Measurements from ENCODE around the gene IGFLR1. TPM values are rescaled to one million over a fixed set of nuclear protein-coding genes. Genes with fewer than 3 reads are reported as not detected.

IGFLR1 gene
- total and polyA plus RNA-seq, 9 of the 15 experiments (the other 6 are each of a cell fraction or from before 2014, with no cell fraction given): 1.0 to 14.3 (median 4.6) TPM

GRCh38 chr19:35717665-35718344 is 24.4 kb downstream of the IGFLR1 start, which contains the start of gene KMT2B (continued):
- TF ChIP-seq E2F5 (CRISPR knock-in tag; IDR thresholded peaks at IDR 0.05) (no peak), PPARD (CRISPR knock-in tag; IDR thresholded peaks at IDR 0.05) (no peak), CBX3 (IDR thresholded peaks at IDR 0.05; ENCODE audit: borderline replicate concordance in 1 of 2, low read length in 2 of 2) (no peak), ZFP1 (CRISPR knock-in tag; IDR thresholded peaks at IDR 0.05) (no peak), ZNF274 (IDR thresholded peaks at IDR 0.05; ENCODE audit: borderline replicate concordance, low read depth, low read length) (no peak), BRD9 (IDR thresholded peaks at IDR 0.05; ENCODE audit: low read depth, partially characterized antibody) (no peak), SREBF2 (CRISPR knock-in tag; IDR thresholded peaks at IDR 0.05) (no peak), ZBTB12 (CRISPR knock-in tag; IDR thresholded peaks at IDR 0.05) (peak; percentile 69), MAZ (CRISPR knock-in tag; conservative IDR thresholded peaks at IDR 0.05 in 1 of 2, IDR thresholded peaks at IDR 0.05 in 1 of 2) (peak in 1 of 2 experiments; percentile 10), CTBP1 (IDR thresholded peaks at IDR 0.05; ENCODE audit: borderline replicate concordance) (no peak), PCBP1 (IDR thresholded peaks at IDR 0.05; ENCODE audit: low read depth, low read length, poor library complexity, severe bottlenecking) (peak; percentile 20), NR2C2 (CRISPR knock-in tag; IDR thresholded peaks at IDR 0.05) (no peak), NR2C2 (tag; IDR thresholded peaks at IDR 0.05) (peak; percentile 92), ELK3 (CRISPR knock-in tag; IDR thresholded peaks at IDR 0.05) (no peak), KDM5B (IDR thresholded peaks at IDR 0.05; ENCODE audit: insufficient replicate concordance, low read depth, low read length) (peak; percentile 13), L3MBTL2 (IDR thresholded peaks at IDR 0.05) (no peak), UBTF (IDR thresholded peaks at IDR 0.05; ENCODE audit: borderline replicate concordance in 1 of 2, low read depth in 2 of 2, low read length in 2 of 2) (0 out of 4 replicates have a peak, but pooled peaks have one; percentile 17 to 37), SIN3A (IDR thresholded peaks at IDR 0.05; ENCODE audit: borderline replicate concordance in 2 of 2, control insufficient read depth in 1 of 2, low read depth in 2 of 2, low read length in 2 of 2) (peak in 1 of 2 experiments; percentile 24; a peak in 1 of 4 replicates), FIP1L1 (IDR thresholded peaks at IDR 0.05; ENCODE audit: low read depth, low read length, poor library complexity, severe bottlenecking) (peak; percentile 6), ZBTB7A (IDR thresholded peaks at IDR 0.05; ENCODE audit: borderline replicate concordance, control insufficient read depth, low read depth, low read length) (peak; percentile 93), ZNF143 (CRISPR knock-in tag; IDR thresholded peaks at IDR 0.05) (peak; percentile 73; the same call in 1 of the 2 replicates)
